Retinal pigment epithelial cell (primary cell): Measurements from ENCODE around the gene VEZT.

Experiments
- DNase-seq: peaks from one replicate; pipeline ENCODE4 v3.0.0-alpha.2; 2010; ENCODE audit warnings: low read depth
- H3K4me3 ChIP-seq: 2 replicates; pipeline ENCODE4 v1.5.1; 2011; ENCODE audit warnings: mild to moderate bottlenecking, low read length, control low read depth, moderate library complexity
- CTCF ChIP-seq: conservative IDR thresholded peaks from 2 replicates; pipeline ENCODE4 v1.5.1; 2011; ENCODE audit warnings: low read depth, low read length, control low read depth, inconsistent platforms

Gene VEZT

DNA sequence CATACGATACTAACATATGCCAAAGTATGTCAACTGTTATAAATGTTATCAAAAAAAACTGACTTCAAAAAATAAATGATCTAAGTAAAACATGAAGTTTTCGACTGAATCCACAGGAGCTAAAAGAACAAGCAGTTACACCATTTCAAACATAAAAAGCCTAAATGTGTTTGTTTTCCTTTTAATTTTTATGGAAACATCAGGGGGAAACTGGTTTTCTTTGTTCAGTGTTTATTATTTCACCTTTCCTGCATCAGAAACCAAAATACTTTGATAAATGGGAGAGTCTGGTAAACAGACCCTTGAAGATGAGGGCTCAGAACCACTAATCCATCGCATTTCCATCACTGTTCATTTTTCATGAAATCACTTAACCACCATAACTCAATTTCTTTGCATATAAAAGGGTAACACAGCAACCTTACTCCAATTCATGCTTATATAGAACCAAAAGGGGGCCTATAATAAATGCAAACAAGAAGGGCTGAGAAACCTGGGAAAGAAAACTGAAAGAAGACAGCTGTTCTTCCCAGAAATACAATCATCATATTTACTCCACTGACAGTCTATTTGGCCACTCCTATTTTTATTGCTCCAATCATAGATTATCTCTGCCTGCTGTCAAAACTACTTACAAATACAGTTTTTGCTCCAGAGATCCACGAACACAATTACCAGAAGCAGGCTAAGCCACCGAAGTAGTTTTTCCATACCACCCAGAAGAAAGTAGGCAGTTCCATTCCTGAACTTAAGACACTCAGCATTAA, 17.3 kb upstream of the VEZT start:
- no peak for TF ChIP-seq CTCF
- no peak overlapping the region for H3K4me3 ChIP-seq
- no peak for DNase-seq

- DNase-seq, result no peak
- no peak for TF ChIP-seq CTCF
- H3K4me3 ChIP-seq, result no peak overlapping the region
Observed at GRCh38 chr12:95201056-95201670, 16.4 kb upstream of the VEZT start.

DNA sequence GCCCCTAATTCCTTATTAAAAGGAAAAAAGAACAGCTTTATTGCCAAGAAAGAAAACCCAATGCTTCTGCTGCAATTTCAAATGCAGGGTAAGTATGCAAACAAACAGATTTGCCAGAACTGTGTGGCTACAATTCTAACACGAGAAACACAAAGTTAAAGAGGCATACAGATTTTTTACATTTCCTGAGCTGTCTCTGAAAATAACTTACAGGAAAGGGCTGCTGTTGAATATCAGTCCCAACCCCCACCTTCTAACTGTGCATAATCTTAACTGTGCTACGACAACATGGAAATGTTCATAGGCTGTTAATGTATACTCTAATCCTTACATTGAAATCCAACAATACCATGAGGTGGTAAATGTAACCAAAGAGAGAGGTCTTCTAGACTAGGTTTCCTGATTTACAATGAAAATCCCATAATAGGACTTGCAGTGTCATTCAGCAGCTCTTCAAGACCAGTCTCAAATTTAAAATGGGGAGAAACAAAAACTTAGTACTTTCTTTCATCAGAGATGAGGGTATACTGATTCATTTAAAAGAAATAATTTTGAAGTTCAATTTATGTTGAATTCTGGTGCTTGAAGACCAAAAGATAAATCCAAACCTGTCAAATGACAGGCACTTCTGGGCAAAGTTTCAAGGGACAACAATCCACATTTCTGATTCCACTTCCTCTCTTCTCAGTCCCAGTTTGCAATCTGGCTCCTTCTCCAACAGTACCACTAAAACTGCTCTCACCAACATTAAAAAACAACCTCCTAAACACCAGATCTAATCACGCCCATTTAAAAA, 14.7 kb upstream of the VEZT start:
- DNase-seq, result no peak
- no peak for TF ChIP-seq CTCF
- no peak overlapping the region for H3K4me3 ChIP-seq

DNA sequence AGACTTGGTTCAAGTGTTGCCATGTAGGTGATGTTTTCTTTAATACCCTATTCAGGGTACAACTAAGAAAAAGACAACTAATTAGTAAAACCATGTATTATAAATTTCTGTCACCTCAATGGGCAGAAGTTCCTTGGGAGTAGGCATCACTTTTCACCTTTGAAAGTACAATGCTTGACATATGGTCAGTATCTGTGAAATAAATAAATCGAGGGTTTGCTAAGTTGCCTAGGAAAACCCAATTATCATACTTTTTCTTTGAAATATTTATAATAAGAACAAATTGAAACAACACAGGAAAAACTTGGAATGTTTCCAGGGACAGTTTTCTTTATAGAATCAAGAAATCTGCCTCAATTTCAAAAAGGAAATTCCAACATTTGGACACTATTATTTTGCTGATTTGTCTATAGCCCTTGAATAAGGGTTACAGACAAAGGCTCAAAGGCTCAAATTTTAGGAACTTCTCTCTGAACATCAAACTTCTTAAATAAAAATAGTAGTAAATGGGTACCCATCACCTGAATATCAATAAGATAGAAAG, 14.0 kb upstream of the VEZT start:
- TF ChIP-seq CTCF, result no peak
- no peak for DNase-seq
- no peak overlapping the region for H3K4me3 ChIP-seq

DNA sequence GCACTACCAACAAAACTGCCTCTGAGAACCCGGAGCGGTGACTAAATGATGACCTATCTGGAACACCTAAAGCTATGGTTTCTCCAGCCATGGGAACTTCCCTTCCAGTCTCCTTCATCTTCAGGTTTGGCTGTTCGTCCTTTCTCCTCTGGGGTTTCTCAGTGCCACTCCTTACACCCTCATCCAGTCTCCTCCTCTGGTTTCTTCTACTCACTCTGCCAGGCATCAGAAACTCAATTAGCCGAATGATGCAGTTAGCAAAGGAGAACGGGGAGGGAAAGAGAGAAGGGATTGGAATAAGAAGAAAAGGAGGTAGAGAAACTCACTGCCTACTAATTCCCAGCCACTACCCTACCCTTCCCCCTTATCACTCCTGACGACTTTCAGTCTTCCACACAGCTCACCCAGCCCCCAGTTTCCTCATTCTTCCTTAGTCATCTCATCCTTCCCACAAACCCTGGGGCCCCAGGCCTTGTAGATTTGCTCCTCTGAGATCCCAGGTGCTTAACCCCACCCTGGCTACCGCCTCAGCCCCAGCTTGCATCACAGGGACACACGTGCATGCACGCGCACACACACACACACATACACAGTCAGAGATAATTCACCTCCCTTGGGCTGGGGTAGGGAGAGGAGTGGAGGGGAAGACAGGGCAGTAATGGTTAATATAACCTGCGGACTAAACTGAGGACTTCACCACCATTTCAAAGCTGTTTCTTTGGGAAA, 13.3 kb upstream of the VEZT start:
- peak; percentile 73 for DNase-seq
- no peak for TF ChIP-seq CTCF
- H3K4me3 ChIP-seq, result no peak overlapping the region

DNA sequence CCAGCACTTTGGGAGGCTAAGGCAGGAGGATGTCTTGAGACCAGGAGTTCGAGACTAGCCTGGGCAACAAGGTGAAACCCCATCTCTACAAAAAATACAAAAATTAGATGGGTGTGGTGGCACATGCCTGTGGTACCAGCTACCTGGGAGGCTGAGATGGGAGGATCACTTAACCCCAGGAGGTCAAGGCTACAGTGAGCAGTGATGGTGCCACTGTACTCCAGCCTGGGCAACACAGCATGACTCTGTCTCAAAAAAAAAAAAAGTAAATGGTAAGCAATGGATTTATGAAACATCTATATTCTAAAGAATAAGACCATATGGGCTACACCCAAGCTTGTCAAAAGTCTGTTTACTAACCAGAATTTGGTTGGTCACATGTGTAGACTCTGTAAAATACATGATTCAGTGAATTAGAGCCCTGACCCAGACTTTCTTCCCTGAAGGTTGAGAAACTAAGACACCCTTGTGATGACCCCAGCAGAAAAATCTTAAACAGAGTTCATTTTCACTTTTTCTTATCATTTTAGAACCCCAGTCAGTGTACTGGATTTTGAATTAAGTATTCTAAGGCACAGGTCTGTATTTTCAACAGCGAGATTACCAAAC, 12.5 kb upstream of the VEZT start:
- DNase-seq, result no peak
- TF ChIP-seq CTCF, result no peak
- H3K4me3 ChIP-seq, result no peak overlapping the region
